ENCODE results near the gene LCN12. TPM values are rescaled to one million over a fixed set of nuclear protein-coding genes. Genes with fewer than 3 reads are reported as not detected.

The LCN12 gene
- total RNA-seq, 1 experiment from 2014 or later: 2.1 TPM

- H3K27me3 Mint-ChIP-seq (ENCODE audit: low read depth): no peaks in the 10 kb centered on the region
Measured at GRCh38 chr9:136930014-136930413, 22.1 kb upstream of the LCN12 start.

More at GRCh38 chr9:136930014-136930413, 22.1 kb upstream of the LCN12 start:
- Histone ChIP-seq H2BK12ac (ENCODE audit: insufficient read length, low read depth, low read length) (no peak overlapping the region), H3K79me2 (ENCODE audit: insufficient read depth, low read length) (no peaks in the 10 kb centered on the region), H3K18ac (ENCODE audit: insufficient read length, low read depth, low read length) (no peak overlapping the region), H4K8ac (replicated peaks; ENCODE audit: insufficient read length, low read depth, low read length) (no peak overlapping the region), H2BK120ac (ENCODE audit: low read depth, low read length, poor library complexity, severe bottlenecking) (no peak overlapping the region), H3K14ac (ENCODE audit: insufficient read depth, low read length) (no peak overlapping the region), H3K9me3 (ENCODE audit: control insufficient read depth, low read depth, low read length) (no peaks in the 10 kb centered on the region), H3T11ph (ENCODE audit: low read length) (no peak overlapping the region), H2BK20ac (ENCODE audit: low read depth, low read length, poor library complexity, severe bottlenecking) (no peak overlapping the region), H3K27me3 (ENCODE audit: insufficient read depth, low read length) (no peaks in the 10 kb centered on the region), H3K27ac (ENCODE audit: insufficient read length, low read depth, low read length) (no peak overlapping the region), H2AFZ (ENCODE audit: low read length) (no peak overlapping the region), H2BK5ac (ENCODE audit: insufficient read length, low read length) (no peak overlapping the region), H3K79me1 (ENCODE audit: insufficient read depth, low read depth, low read length, poor library complexity, severe bottlenecking) (no peaks in the 10 kb centered on the region), H4K91ac (ENCODE audit: insufficient read length, low read depth, low read length) (no peak overlapping the region), H3K9ac (ENCODE audit: extremely low read depth, insufficient read length, low read length) (no peak overlapping the region), H3K56ac (ENCODE audit: insufficient read length, low read depth, low read length) (no peak overlapping the region), H3K23me2 (ENCODE audit: insufficient read length, low read depth, low read length, poor library complexity, severe bottlenecking) (no peaks in the 10 kb centered on the region), H4K20me1 (ENCODE audit: control insufficient read depth, insufficient read depth, insufficient read length) (no peaks in the 10 kb centered on the region), H3K4ac (ENCODE audit: low read depth, low read length) (no peak overlapping the region), H3K4me2 (ENCODE audit: insufficient read depth, insufficient read length, low read length) (no peak overlapping the region), H2BK15ac (ENCODE audit: low read depth, low read length) (no peak overlapping the region), H4K5ac (ENCODE audit: insufficient read length, low read depth, low read length) (no peak overlapping the region), H3K23ac (ENCODE audit: insufficient read length, low read depth, low read length) (no peak overlapping the region), H2AK5ac (ENCODE audit: insufficient read length, low read length) (no peak overlapping the region), H3K4me1 (ENCODE audit: insufficient read depth, low read length) (no peaks in the 10 kb centered on the region; the same call in 1 of the 2 replicates)
- Mint-ChIP-seq H3K4me3 (no peak overlapping the region), H3K36me3 (ENCODE audit: insufficient read depth in 1 of 3, low read depth in 3 of 3) (peaks cover 21 to 69% (median 45%) of the 10 kb centered on the region in 3 experiments), H3K9me3 (no peaks in the 10 kb centered on the region), H3K27ac (no peak overlapping the region), H3K4me1 (peaks cover 3 to 10% of the 10 kb centered on the region in 2 experiments)
- no CpG with 5 or more reads among the region's 4 CpGs for WGBS (ENCODE audit: extremely low coverage, insufficient read length, low lambda C conversion rate)
- no peak for TF ChIP-seq CTCF (conservative IDR thresholded peaks at IDR 0.05)
- DNase-seq: no peak
